Measurements from ENCODE around the gene NUMB.
"Not testable (repeated sequence)": the region's sequence is repeated elsewhere in the genome, so short reads cannot be mapped to it uniquely, and the experiment has no call there.

The NUMB gene

GRCh38 chr14:73422515-73422914 lies 35.8 kb downstream of the NUMB start:
- no peak for DNase-seq (ENCODE audit: low spot score)

GRCh38 chr14:73418227-73418626 lies 40.1 kb downstream of the NUMB start:
- DNase-seq (ENCODE audit: low spot score): no peak

DNA sequence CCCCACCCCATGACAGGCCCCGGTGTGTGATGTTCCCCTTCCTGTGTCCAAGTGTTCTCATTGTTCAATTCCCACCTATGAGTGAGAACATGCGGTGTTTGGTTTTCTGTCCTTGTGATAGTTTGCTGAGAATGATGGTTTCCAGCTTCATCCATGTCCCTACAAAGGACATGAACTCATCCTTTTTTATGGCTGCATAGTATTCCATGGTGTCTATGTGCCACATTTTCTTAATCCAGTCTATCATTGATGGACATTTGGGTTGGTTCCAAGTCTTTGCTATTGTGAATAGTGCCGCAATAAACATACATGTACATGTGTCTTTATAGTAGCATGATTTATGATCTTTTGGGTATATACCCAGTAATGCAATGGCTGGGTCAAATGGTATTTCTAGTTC lies 52.1 kb downstream of the NUMB start:
- DNase-seq (ENCODE audit: low spot score): not testable (repeated sequence)

DNA sequence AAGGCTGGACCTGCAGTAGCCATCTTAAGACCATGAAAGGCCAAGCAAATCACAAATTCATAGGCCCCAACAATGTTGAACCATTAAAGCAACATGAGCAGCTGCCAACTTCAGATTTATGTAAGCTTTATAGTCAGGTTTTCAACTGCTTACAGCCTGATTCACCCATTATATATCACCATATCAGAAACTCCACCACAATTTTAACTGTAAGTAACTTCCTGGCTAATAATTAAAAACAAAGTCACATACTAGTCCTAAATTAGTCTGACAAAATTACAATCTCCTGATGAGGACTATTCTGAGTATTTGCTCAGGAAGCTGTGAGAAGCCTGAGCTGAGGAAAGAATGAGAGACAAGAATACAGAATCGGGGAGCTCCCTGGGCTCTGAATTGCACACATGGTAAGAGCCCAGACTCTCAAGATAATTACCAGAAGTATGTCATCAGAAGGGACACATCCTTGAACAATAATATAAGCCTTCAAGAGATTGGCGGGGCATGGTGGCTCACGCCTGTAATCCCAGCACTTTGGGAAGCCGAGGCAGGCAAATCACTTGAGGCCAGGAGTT lies 55.1 kb downstream of the NUMB start:
- no peak for DNase-seq (ENCODE audit: low spot score)

DNA sequence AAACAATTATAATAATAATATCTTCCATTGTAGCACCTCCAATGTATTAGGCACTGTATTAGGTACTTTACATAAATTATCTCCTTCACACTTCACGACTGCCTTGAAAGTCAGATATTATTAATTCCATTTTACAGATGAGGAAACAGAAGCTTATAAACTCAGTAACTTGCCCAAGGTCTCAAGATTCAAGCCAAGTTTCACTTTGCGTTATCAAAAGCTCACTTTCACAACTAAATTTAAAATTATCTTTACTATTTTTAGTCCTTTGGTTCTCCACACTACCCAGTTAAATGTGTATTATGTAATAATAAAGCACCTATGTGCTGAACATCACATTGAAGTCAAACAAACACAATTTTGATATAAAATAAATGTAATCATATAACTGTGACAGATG lies 55.8 kb downstream of the NUMB start:
- no peak for DNase-seq (ENCODE audit: low spot score)

GRCh38 chr14:73397810-73398209 lies 60.5 kb downstream of the NUMB start:
- DNase-seq (ENCODE audit: low spot score): no peak

DNA sequence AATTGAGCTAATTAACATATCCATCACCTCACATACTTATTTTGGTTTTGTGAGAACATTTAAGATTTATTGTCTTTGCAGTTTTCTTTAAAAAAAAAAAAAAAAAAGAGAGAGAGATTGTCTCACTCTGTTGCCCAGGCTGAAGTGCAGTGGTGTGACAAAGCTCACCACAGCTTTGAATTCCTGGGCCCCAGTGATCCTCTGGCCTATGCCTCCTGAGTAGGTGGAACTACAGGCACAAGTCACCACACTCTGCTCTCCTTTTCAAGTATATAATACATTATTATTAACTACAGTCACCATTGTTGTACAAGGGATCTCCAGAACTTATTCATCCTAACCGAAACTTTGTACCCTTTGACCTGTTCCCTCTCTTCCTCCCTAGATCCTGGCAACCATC lies 64.0 kb downstream of the NUMB start:
- DNase-seq (ENCODE audit: low spot score): no peak

DNA sequence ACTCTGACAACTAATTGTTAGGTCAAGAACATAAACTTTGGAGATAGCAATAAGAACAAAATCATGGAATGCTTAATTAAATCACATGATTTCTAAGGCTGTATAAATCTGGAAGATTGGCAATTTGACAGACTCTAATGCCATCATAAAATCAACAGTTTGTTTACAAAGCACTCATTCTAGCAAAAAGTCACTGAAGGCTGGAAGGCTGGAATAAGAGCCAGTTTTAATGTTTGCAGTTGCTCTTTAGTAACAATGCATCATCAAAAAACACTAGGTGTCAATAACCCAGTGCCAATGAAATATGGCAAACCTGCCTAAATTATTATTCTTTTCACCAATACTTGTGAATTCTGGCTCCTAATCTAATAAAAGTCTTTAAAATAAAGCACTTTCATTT lies 65.0 kb downstream of the NUMB start:
- no peak for DNase-seq (ENCODE audit: low spot score)

DNA sequence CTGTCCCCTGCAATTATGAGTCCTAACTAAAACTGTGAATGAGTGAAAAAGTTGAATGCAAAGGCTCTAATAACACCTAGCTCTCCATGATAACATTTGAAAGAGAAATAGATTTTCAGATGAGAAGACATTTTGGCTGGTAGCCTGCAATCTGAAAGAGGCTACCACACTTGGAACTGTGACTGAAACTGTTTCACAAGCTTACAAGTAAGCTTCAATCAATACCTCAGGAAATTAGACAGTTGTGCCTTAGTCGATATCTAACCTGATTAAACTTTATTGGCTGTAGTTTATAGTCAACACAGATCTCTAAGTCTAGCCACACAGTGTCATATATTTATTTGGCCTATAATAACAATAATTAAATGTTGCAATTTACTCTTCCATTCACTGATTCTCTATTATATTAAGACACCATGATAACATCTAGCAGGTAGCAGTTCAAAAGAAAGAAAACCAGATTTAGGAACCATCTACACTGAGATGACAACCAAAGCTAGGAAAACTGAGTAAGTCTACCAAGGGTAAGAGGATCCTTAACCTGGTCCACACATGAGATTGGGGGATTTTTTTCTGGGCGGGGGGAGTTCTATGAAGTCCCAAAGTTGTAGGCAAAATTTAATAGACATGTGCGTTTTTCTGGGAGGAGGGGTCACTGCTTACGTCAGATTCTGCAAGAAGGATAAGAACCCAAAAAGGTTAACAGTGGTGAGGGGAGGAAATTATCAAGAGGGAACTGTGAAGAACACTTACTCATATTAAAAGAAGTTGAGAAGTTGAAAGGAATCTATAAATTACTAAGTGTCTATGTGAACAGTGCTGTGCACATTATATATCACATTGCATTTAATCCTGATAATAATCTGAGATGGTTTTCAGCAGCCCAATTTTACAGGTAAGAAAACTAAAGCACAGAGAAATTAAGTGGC lies 65.8 kb downstream of the NUMB start:
- DNase-seq (ENCODE audit: low spot score): no peak

GRCh38 chr14:73387860-73388259 lies 70.5 kb downstream of the NUMB start:
- not testable (repeated sequence) for DNase-seq (ENCODE audit: low spot score)

DNA sequence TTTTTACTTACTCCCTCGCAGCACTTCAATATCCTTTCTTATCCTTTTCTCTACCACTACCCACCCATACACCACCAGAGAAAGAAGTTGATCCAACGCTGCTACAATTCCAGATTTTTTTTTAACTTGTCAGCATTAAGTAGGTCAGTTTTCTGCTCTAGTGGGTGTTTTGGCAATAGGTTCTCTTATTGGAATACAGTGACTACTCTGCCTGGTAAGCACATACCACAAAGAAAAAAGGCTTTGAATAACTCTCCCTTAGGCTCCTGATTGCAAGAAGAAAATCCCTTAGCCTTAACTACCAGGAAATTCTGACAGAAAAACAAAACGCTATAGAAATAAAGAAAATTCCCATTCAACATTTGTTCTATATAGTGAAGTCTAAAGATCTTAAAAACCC lies 72.0 kb downstream of the NUMB start:
- no peak for DNase-seq (ENCODE audit: low spot score)

- DNase-seq (ENCODE audit: low spot score): not testable (repeated sequence)
Measured at GRCh38 chr14:73385021-73385420, 73.3 kb downstream of the NUMB start.

DNA sequence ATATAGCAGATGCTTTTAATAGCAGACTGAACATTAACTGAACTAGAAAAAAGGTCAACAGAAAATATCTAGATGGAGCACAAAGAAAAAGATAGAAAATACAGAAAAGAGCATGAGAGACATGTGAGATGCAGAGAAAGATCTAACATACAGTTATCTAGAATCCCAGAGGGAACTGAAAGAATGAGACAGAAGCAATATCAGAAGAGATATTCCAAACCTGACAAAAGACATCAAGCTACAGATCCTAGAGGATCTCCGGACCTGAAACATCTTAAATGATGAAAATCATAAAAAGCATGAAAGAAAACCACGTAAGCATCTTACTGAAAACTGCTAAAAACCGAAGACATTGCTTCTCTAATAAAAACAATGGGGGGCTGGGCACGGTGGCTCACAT lies 75.0 kb downstream of the NUMB start:
- DNase-seq (ENCODE audit: low spot score): no peak

DNA sequence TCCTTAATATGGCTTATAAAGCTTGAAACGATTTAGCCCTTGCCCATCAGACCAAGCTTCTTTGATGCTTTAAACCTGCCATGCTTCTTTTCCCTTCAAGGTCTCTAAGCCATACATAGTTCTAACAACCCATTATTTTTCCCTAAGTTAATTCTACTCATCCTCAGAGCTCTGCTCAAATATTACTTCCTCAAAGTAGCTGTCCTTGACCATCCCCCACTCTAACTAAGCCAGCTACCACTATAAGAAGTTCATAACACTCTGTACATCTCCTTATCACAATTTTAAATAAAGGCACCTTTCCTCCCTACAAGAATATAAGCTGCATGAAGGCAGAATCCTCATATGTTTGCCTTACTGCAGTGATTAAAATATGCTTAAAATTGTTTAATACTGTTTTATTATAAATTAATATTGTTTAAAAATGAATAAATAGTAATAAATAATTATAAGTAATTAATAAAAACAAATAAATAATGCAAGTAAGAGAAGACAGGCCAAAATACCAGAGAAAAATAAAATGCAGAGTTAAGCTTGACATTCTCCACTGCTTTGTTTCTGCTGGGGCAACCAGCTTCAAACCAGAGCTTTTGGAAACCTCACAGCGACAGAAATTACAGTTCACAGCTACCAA lies 76.8 kb downstream of the NUMB start:
- DNase-seq (ENCODE audit: low spot score): no peak

GRCh38 chr14:73376585-73376984 lies 81.8 kb downstream of the NUMB start:
- no peak for DNase-seq (ENCODE audit: low spot score)

GRCh38 chr14:73375861-73376260 lies 82.5 kb downstream of the NUMB start:
- DNase-seq (ENCODE audit: low spot score): no peak

GRCh38 chr14:73374218-73374617 lies 84.1 kb downstream of the NUMB start:
- DNase-seq (ENCODE audit: low spot score): no peak

DNA sequence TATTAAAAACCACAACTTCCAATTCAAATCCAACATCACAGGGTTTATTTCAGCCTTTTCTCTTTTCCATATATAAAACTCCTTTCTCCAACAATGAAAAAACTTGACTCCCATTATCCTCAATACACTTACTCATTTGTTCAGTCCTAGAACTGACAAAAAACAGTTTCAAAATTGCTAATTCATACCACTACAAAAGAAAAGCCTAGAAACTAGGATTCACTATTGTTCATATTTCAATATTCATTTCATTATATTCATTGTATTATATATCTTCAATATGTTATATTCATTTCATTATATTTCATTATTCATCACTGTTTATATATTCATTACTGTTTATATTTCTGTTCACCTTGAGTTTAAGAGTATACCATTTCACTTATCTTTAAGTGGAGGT lies 85.8 kb downstream of the NUMB start:
- DNase-seq (ENCODE audit: low spot score): no peak

DNA sequence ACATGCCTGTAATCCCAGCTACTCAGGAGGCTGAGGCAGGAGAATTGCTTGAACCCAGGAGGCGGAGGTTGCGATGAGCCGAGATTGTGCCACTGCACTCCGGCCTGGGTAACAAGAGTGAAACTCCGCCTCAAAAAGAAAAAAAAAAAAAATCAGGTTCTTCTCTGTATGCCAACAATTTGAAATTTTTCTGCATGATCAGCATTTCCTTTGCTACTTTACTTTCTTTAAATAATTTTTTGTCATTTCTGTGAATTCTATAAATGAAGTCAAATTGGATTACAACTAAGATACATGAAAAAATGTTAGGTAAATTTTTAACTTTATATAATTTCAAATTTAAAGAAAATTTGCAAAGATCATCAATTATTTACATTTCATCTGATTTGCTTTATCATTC lies 87.8 kb downstream of the NUMB start:
- no peak for DNase-seq (ENCODE audit: low spot score)

- no peak for DNase-seq (ENCODE audit: low spot score)
Measured at GRCh38 chr14:73369428-73369827, 88.9 kb downstream of the NUMB start.

GRCh38 chr14:73368616-73369015 lies 89.7 kb downstream of the NUMB start:
- no peak for DNase-seq (ENCODE audit: low spot score)

DNA sequence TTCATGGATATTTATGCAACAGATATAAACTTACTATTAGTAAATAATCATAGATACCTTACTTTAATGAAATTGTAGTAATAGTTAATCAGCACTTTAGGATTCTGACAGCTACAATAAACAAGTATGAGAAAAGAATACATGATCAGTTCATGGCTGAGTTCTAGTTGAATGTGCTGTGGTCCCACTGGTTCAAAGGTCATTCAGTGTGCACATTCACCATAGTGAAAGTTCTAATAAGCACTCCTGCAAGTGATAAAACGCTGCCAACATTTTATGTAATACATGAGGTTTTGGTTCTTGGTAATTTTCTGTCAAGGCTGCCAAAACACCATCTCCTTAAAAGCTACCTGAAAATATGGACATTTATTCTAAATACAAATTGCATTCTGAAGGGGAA lies 92.6 kb downstream of the NUMB start:
- DNase-seq (ENCODE audit: low spot score): no peak

- DNase-seq (ENCODE audit: low spot score): no peak
Measured at GRCh38 chr14:73364559-73364958, 93.8 kb downstream of the NUMB start.
